ENCODE data around the gene CACNA1E.

DNA sequence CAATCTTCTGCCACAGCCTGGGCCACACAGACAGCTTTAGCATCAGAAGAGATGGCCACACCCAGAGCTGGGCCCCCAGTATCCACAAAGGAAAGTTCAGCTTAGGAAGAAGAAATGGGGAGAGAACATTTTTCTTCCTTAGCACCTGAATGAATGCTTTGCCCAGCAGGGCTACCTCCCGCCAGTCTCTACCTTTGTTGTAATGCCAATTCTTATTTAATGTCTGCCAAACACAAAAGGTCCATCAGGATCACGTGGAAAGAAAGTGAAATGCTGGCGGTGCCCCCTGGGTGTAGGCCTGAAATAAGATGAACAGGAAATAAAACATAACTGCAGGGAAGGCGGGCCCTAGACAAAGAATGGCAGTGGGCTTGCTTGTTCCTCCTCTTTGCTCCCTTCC, 125.6 kb downstream of the CACNA1E start:
- TF ChIP-seq POLR2A (IDR thresholded peaks at IDR 0.05; ENCODE audit: extremely low read depth, insufficient read length) = no peak
- TF ChIP-seq, protein P1, sequence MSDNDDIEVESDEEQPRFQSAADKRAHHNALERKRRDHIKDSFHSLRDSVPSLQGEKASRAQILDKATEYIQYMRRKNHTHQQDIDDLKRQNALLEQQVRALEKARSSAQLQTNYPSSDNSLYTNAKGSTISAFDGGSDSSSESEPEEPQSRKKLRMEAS (IDR thresholded peaks at IDR 0.05; ENCODE audit: low read depth, low read length) = no peak
